Fibroblast of peridontal ligament (primary cell): ENCODE results near the gene FASTK.
"Not testable (repeated sequence)": the region's sequence is repeated elsewhere in the genome, so short reads cannot be mapped to it uniquely, and the experiment has no call there.

Source experiments
- DNase-seq: peaks from one replicate; pipeline ENCODE4 v3.0.0-alpha.2; 2010; ENCODE audit errors: extremely low read depth

The FASTK gene

DNA sequence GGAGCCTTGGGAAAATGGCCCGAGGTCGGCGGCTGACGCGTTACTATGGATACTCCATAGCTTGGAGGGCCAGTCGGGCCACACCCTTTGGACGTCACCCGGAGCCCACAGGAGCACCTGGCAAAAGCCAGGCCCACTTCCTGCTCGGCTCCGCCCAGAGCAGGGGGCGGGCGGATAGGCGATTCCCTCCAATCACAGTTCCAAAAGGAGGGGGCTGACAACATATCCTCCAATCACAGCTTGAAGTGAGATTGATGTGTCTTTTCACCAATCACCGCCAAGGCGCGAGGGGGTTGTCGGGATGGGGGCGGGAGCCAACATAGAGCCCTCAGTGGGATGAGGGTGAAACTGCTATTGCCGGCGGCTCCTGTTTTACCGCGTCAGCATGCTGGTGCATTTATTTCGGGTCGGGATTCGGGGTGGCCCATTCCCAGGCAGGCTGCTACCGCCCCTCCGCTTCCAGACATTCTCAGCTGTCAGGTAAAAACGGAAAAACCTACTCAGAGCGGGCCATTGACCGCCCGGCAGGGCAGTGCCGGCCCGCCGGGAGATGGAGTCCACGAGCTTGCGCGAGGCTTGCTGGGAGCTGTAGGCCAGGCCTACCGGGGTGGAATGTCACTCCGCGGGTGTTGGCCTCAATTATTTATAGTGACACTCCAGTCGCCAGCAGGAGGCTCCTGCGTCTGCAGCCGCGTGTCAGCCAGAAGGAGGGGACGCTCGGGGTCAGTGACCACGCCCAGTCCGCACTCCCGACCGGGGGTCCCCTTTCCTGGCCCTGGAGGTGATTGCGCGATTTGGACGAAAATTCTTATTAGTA lies 52.3 kb downstream of the FASTK start, which contains the start of gene ABCB8:
ABCB8 (plus strand) TSS at position 320 of the 817 bp plus-strand sequence; CDS start at position 386, 66 bp downstream.
- peak; percentile 99 for DNase-seq

- DNase-seq, result not testable (repeated sequence)
These were observed 52.9 kb downstream of the FASTK start for GRCh38 chr7:151027728-151028130.

- not testable (repeated sequence) for DNase-seq
These were observed 53.6 kb downstream of the FASTK start for GRCh38 chr7:151026771-151027727.
